ENCODE results near the gene NDUFAF8.

NDUFAF8 gene

GRCh38 chr17:81234940-81235821 is 3.9 kb upstream of the NDUFAF8 start:
- Histone ChIP-seq H3K4me2 (ENCODE audit: low read depth, low read length, poor library complexity, severe bottlenecking) (no peak overlapping the region), H3F3A (ENCODE audit: insufficient read depth) (no peaks in the 10 kb centered on the region), H3K27me3 (ENCODE audit: low read length) (no peaks in the 10 kb centered on the region), H2AFZ (ENCODE audit: low read depth, low read length, severe bottlenecking) (no peak overlapping the region), H3K9ac (ENCODE audit: low read length) (no peak overlapping the region), H3K9me3 (ENCODE audit: insufficient read depth, low read length) (no peaks in the 10 kb centered on the region), H3K9me2 (replicated peaks; ENCODE audit: insufficient read depth, low read length) (no peaks in the 10 kb centered on the region), H3K4me3 (ENCODE audit: insufficient read depth, low read length, poor library complexity, severe bottlenecking) (no peak overlapping the region), H3K27ac (ENCODE audit: low read depth, low read length) (no peak overlapping the region), H4K20me1 (ENCODE audit: low read depth, low read length) (no peaks in the 10 kb centered on the region), H3K36me3 (ENCODE audit: low read length) (no peaks in the 10 kb centered on the region), H3K79me2 (ENCODE audit: insufficient read depth, low read length) (peaks cover 21% of the 10 kb centered on the region)
- TF ChIP-seq, protein P1, sequence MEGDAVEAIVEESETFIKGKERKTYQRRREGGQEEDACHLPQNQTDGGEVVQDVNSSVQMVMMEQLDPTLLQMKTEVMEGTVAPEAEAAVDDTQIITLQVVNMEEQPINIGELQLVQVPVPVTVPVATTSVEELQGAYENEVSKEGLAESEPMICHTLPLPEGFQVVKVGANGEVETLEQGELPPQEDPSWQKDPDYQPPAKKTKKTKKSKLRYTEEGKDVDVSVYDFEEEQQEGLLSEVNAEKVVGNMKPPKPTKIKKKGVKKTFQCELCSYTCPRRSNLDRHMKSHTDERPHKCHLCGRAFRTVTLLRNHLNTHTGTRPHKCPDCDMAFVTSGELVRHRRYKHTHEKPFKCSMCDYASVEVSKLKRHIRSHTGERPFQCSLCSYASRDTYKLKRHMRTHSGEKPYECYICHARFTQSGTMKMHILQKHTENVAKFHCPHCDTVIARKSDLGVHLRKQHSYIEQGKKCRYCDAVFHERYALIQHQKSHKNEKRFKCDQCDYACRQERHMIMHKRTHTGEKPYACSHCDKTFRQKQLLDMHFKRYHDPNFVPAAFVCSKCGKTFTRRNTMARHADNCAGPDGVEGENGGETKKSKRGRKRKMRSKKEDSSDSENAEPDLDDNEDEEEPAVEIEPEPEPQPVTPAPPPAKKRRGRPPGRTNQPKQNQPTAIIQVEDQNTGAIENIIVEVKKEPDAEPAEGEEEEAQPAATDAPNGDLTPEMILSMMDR (IDR thresholded peaks at IDR 0.05; ENCODE audit: insufficient read depth, low read length, poor library complexity, severe bottlenecking), result no peak

GRCh38 chr17:81235822-81236740 is 3.0 kb upstream of the NDUFAF8 start:
- TF ChIP-seq EZH2phosphoT487 (conservative IDR thresholded peaks at IDR 0.05; ENCODE audit: low read length), result no peak
- TF ChIP-seq, protein P1 (IDR thresholded peaks at IDR 0.05; ENCODE audit: insufficient read depth, low read length, poor library complexity, severe bottlenecking), result no peak
- no peaks in the 10 kb centered on the region for H4K20me1 ChIP-seq (ENCODE audit: low read depth, low read length)
- H3K36me3 ChIP-seq (ENCODE audit: low read length), result no peaks in the 10 kb centered on the region
- H2AFZ ChIP-seq (ENCODE audit: low read depth, low read length, severe bottlenecking), result no peak overlapping the region
- H3K4me3 ChIP-seq (ENCODE audit: insufficient read depth, low read length, poor library complexity, severe bottlenecking), result no peak overlapping the region
- H3K4me2 ChIP-seq (ENCODE audit: low read depth, low read length, poor library complexity, severe bottlenecking), result no peak overlapping the region
- 0 out of 2 replicates have a peak, but pooled peaks cover 5% of the 10 kb centered on the region for H3F3A ChIP-seq (ENCODE audit: insufficient read depth)
- no peak overlapping the region for H3K9ac ChIP-seq (ENCODE audit: low read length)
- H3K27ac ChIP-seq (ENCODE audit: low read depth, low read length), result no peak overlapping the region
- H3K79me2 ChIP-seq (ENCODE audit: insufficient read depth, low read length), result peaks cover 30% of the 10 kb centered on the region
- no peaks in the 10 kb centered on the region for H3K9me3 ChIP-seq (ENCODE audit: insufficient read depth, low read length)
- no peaks in the 10 kb centered on the region for H3K27me3 ChIP-seq (ENCODE audit: low read length)
- no peaks in the 10 kb centered on the region for H3K9me2 ChIP-seq (replicated peaks; ENCODE audit: insufficient read depth, low read length)

DNA sequence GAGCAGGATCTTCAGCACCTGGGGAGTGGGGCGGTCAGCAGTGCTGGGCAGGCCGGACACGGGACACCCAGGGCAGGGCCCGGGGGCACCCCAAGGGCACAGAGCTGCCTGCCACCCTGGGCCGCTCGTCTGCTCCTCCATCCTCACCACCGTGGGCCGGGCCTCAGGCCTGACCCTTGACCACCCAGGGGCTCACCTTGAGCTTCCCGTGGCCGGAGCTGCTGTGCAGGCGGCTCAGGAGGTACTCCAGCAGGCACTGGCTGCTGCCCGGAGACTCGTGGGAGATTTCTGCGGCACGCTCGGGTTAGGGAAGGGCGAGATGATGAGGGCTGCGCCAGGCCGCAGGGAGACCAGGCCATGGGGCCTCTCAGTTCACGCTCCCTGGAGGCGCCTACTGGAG is 2.3 kb upstream of the NDUFAF8 start:
- Histone ChIP-seq H3K9me3 (ENCODE audit: insufficient read depth, low read length) (no peaks in the 10 kb centered on the region), H3K27me3 (ENCODE audit: low read length) (no peaks in the 10 kb centered on the region), H2AFZ (ENCODE audit: low read depth, low read length, severe bottlenecking) (no peak overlapping the region), H3K9me2 (replicated peaks; ENCODE audit: insufficient read depth, low read length) (no peaks in the 10 kb centered on the region), H4K20me1 (ENCODE audit: low read depth, low read length) (no peaks in the 10 kb centered on the region), H3K4me3 (ENCODE audit: insufficient read depth, low read length, poor library complexity, severe bottlenecking) (no peak overlapping the region), H3K36me3 (ENCODE audit: low read length) (no peaks in the 10 kb centered on the region), H3K4me2 (ENCODE audit: low read depth, low read length, poor library complexity, severe bottlenecking) (no peak overlapping the region), H3K27ac (ENCODE audit: low read depth, low read length) (no peak overlapping the region), H3K9ac (ENCODE audit: low read length) (no peak overlapping the region), H3F3A (ENCODE audit: insufficient read depth) (0 out of 2 replicates have a peak, but pooled peaks cover 7% of the 10 kb centered on the region), H3K79me2 (ENCODE audit: insufficient read depth, low read length) (peaks cover 32% of the 10 kb centered on the region)
- TF ChIP-seq EZH2phosphoT487 (conservative IDR thresholded peaks at IDR 0.05; ENCODE audit: low read length), result no peak
- TF ChIP-seq, protein P1 (IDR thresholded peaks at IDR 0.05; ENCODE audit: insufficient read depth, low read length, poor library complexity, severe bottlenecking), result no peak
